HuH-7 (cell line): ENCODE data around the gene LRRC8C.

Source experiments
- DNase-seq: peaks from one replicate; pipeline ENCODE4 v3.0.0; 2011; ENCODE audit warnings: low spot score

The LRRC8C gene

GRCh38 chr1:89671775-89672488 lies 39.0 kb downstream of the LRRC8C start:
- no peak for DNase-seq

GRCh38 chr1:89672489-89673183 lies 39.7 kb downstream of the LRRC8C start:
- DNase-seq: no peak

- no peak for DNase-seq
Measured at GRCh38 chr1:89673251-89673650, 40.3 kb downstream of the LRRC8C start.

GRCh38 chr1:89675677-89676076 lies 42.8 kb downstream of the LRRC8C start:
- no peak for DNase-seq

GRCh38 chr1:89681045-89681729 lies 48.3 kb downstream of the LRRC8C start:
- no peak for DNase-seq

GRCh38 chr1:89682611-89683010 lies 49.7 kb downstream of the LRRC8C start:
- DNase-seq: no peak

GRCh38 chr1:89685461-89685860 lies 52.5 kb downstream of the LRRC8C start:
- no peak for DNase-seq

GRCh38 chr1:89686520-89686919 lies 53.6 kb downstream of the LRRC8C start:
- no peak for DNase-seq

- no peak for DNase-seq
Measured at GRCh38 chr1:89687254-89687653, 54.3 kb downstream of the LRRC8C start.

GRCh38 chr1:89688607-89689006 lies 55.7 kb downstream of the LRRC8C start:
- no peak for DNase-seq

- no peak for DNase-seq
Measured at GRCh38 chr1:89689234-89689633, 56.3 kb downstream of the LRRC8C start.

GRCh38 chr1:89690595-89690994 lies 57.7 kb downstream of the LRRC8C start:
- DNase-seq: no peak

- DNase-seq: no peak
Measured at GRCh38 chr1:89692601-89693521, 59.9 kb downstream of the LRRC8C start.

GRCh38 chr1:89695847-89696246 lies 62.9 kb downstream of the LRRC8C start:
- DNase-seq: no peak

- DNase-seq: no peak
Measured at GRCh38 chr1:89697383-89697782, 64.5 kb downstream of the LRRC8C start.

GRCh38 chr1:89698020-89698560 lies 65.2 kb downstream of the LRRC8C start:
- DNase-seq: no peak

- no peak for DNase-seq
Measured at GRCh38 chr1:89698624-89699023, 65.7 kb downstream of the LRRC8C start.

- no peak for DNase-seq
Measured at GRCh38 chr1:89699451-89699986, 66.6 kb downstream of the LRRC8C start.

GRCh38 chr1:89701746-89702241 lies 68.9 kb downstream of the LRRC8C start:
- DNase-seq: no peak

GRCh38 chr1:89702520-89703045 lies 69.7 kb downstream of the LRRC8C start:
- DNase-seq: no peak

GRCh38 chr1:89703469-89703868 lies 70.5 kb downstream of the LRRC8C start:
- no peak for DNase-seq
